Pancreas (tissue), 10 donors: Measurements from ENCODE around the gene GPR35. TPM values are rescaled to one million over a fixed set of nuclear protein-coding genes. Genes with fewer than 3 reads are reported as not detected.

Experiments used
- ATAC-seq, 4 donors: fragments of 200-7000 bp; cut with Tn5 transposase; one replicate each; pipeline versions ENCODE4 v1.8.0 to v1.9.1; 2020; ENCODE audit warnings: mild to moderate bottlenecking in 4 of 4, moderate library complexity in 4 of 4
- DNase-seq, 6 donors: peaks; one replicate each; pipeline ENCODE4 v3.0.0-alpha.2; 2020
- FAIRE-seq: peaks from 2 replicates; lab custom pipeline; 2012; peaks lifted over from hg19 to GRCh38; lab: Jason Lieb, UNC
- H3K27ac ChIP-seq, 4 donors: fragments of 200-600 bp; sonication (generic); 1 replicate in 3 of 4; 2 replicates in 1 of 4; pipeline versions ENCODE4 v1.5.0 to v1.8.0; 2020
- H3K27me3 ChIP-seq, 4 donors: fragments of 200-600 bp; one replicate each; pipeline ENCODE4 v1.8.0; 2021
- H3K36me3 ChIP-seq, 3 donors: fragments of 200-600 bp; sonication (generic) in 1 of 3; one replicate each; pipeline versions ENCODE4 v1.5.0 to v1.8.0; 2020 to 2021
- H3K4me1 ChIP-seq, 3 donors: fragments of 200-600 bp; one replicate each; pipeline ENCODE4 v1.8.0; 2021
- H3K4me3 ChIP-seq, 4 donors: fragments of 200-600 bp; sonication (generic) in 2 of 4; one replicate each; pipeline versions ENCODE4 v1.5.0 to v1.8.0; 2020 to 2021
- H3K9me3 ChIP-seq, 4 donors: fragments of 200-600 bp; one replicate each; pipeline ENCODE4 v1.8.0; 2021
- CTCF ChIP-seq, 4 donors: fragments of 200-600 bp; sonication (generic) in 3 of 4; IDR thresholded peaks; one replicate each; pipeline versions ENCODE4 v1.5.0 to v1.8.0; 2021; ENCODE audit warnings: antibody characterized with exemption in 4 of 4
- WGBS, 2 donors: extraction: QIAGEN DNeasy Blood & Tissue Kit; methylation state at CpG; one replicate each; pipeline ENCODE4 v1.1.7; 2013; 5-methylcytosine and 5-hydroxymethylcytosine counted together
- intact Hi-C, 3 donors: fragments of 100-400 bp; cut with DNase I; formaldehyde crosslinking; loops; one replicate each; pipeline versions ENCODE4 v1.11.1 to v1.14.2; 2022
- polyA plus RNA-seq, 2 donors: library from polyadenylated mRNA; stranded (reverse); fragments of 200-250 nt; gene quantifications; one replicate each; pipeline ENCODE4 v1.2.3, GENCODE V29; 2013
- total RNA-seq, 6 donors: library from RNA; stranded (reverse); fragmentation: NEBNext Ultra II Directional in 4 of 6; extraction: Animal tissue kit (Norgen Biotek cat#: 25700) in 4 of 6; gene quantifications; one replicate each; pipeline versions ENCODE4 v1.2.1 to v1.2.4, GENCODE V29; 2021 to 2023
- donor health status: healthy with polysubstance abuse.
- donor health status: DM: no; HTN: no; CAD: no; lungs with moderate emphysema.
- donor health status: DM: no; HTN: no; CAD: no.
- donor health status: control.
- donor health status: control.
- donor health status: Bipolar disorder and iron deficiency.
- donor health status: DM: yes; HTN: yes; CAD: no.
- donor health status: DM: no; HTN: no; CAD: no.
- donor health status: DM: no; HTN: no; CAD: no.
- donor health status: DM: yes; HTN: yes; CAD: no.

GPR35 gene
- total and polyA plus RNA-seq, 8 donors: 0.35 to 4.6 (median 1.0) TPM

- intact Hi-C loops: no loop called here
- H3K36me3 ChIP-seq: no peaks in the 10 kb centered on the region
- no peaks in the 10 kb centered on the region for H3K4me1 ChIP-seq
- no peak overlapping the region for H3K27ac ChIP-seq
- FAIRE-seq (no peak), DNase-seq (peak in 2 of 6 donors; percentile 13 to 56), ATAC-seq (no peak)
- no peaks in the 10 kb centered on the region for H3K9me3 ChIP-seq
- WGBS, 2 donors: 77 to 84% methylated on average over 17 of the region's 17 CpGs
- H3K4me3 ChIP-seq: no peak overlapping the region
- TF ChIP-seq CTCF (IDR thresholded peaks at IDR 0.05): no peak
- H3K27me3 ChIP-seq: no peaks in the 10 kb centered on the region
Measured at GRCh38 chr2:240627736-240628506, 2.6 kb downstream of the GPR35 start.

GRCh38 chr2:240628507-240628807 is 3.2 kb downstream of the GPR35 start:
- intact Hi-C loops: no loop called here
- Histone ChIP-seq H3K4me1 (no peaks in the 10 kb centered on the region), H3K27me3 (no peaks in the 10 kb centered on the region), H3K27ac (no peak overlapping the region), H3K4me3 (no peak overlapping the region), H3K36me3 (no peaks in the 10 kb centered on the region), H3K9me3 (no peaks in the 10 kb centered on the region)
- TF ChIP-seq CTCF (IDR thresholded peaks at IDR 0.05): no peak
- FAIRE-seq (no peak), DNase-seq (peak in 1 of 6 donors; percentile 30), ATAC-seq (no peak)
- 70 to 79% methylated on average over 7 of the region's 7 CpGs for WGBS, 2 donors

- H3K4me1 ChIP-seq: no peaks in the 10 kb centered on the region
- peak in 2 of 6 donors; percentile 13 to 45 for DNase-seq
- intact Hi-C loops: no loop called here
- FAIRE-seq: no peak
- WGBS, 2 donors: 60 to 62% methylated on average over 20 of the region's 20 CpGs
- no peak for ATAC-seq
- H3K27me3 ChIP-seq: no peaks in the 10 kb centered on the region
- H3K27ac ChIP-seq: no peak overlapping the region
- no peak overlapping the region for H3K4me3 ChIP-seq
- no peak for TF ChIP-seq CTCF (IDR thresholded peaks at IDR 0.05)
- no peaks in the 10 kb centered on the region for H3K36me3 ChIP-seq
- no peaks in the 10 kb centered on the region for H3K9me3 ChIP-seq
Measured at GRCh38 chr2:240628808-240629618, 3.7 kb downstream of the GPR35 start.

GRCh38 chr2:240629619-240629967 is 4.3 kb downstream of the GPR35 start:
- no peak overlapping the region for H3K4me3 ChIP-seq
- DNase-seq (no peak), FAIRE-seq (no peak), ATAC-seq (no peak)
- no peaks in the 10 kb centered on the region for H3K36me3 ChIP-seq
- H3K27me3 ChIP-seq: no peaks in the 10 kb centered on the region
- no peak for TF ChIP-seq CTCF (IDR thresholded peaks at IDR 0.05)
- intact Hi-C loops: no loop called here
- no peak overlapping the region for H3K27ac ChIP-seq
- no peaks in the 10 kb centered on the region for H3K9me3 ChIP-seq
- 73 to 74% methylated on average over 5 of the region's 5 CpGs for WGBS, 2 donors
- H3K4me1 ChIP-seq: no peaks in the 10 kb centered on the region
